GM19193 (cell line): ENCODE data around the gene ST8SIA5.

Source experiments
- POLR2A ChIP-seq: IDR thresholded peaks from 4 replicates; pipeline ENCODE4 v1.6.1; 2011; ENCODE audit not compliant: insufficient read depth, insufficient read length; ENCODE audit errors: extremely low read depth

ST8SIA5 gene, protein sequence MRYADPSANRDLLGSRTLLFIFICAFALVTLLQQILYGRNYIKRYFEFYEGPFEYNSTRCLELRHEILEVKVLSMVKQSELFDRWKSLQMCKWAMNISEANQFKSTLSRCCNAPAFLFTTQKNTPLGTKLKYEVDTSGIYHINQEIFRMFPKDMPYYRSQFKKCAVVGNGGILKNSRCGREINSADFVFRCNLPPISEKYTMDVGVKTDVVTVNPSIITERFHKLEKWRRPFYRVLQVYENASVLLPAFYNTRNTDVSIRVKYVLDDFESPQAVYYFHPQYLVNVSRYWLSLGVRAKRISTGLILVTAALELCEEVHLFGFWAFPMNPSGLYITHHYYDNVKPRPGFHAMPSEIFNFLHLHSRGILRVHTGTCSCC

GRCh38 chr18:46756559-46757201 is at the start of gene ST8SIA5:
ST8SIA5 (minus strand) TSS chr18:46757053; CDS start chr18:46756508, 545 bp downstream.
- no peak for TF ChIP-seq POLR2A

- TF ChIP-seq POLR2A: no peak
Observed at GRCh38 chr18:46794607-46795006, 37.8 kb upstream of the ST8SIA5 start.

DNA sequence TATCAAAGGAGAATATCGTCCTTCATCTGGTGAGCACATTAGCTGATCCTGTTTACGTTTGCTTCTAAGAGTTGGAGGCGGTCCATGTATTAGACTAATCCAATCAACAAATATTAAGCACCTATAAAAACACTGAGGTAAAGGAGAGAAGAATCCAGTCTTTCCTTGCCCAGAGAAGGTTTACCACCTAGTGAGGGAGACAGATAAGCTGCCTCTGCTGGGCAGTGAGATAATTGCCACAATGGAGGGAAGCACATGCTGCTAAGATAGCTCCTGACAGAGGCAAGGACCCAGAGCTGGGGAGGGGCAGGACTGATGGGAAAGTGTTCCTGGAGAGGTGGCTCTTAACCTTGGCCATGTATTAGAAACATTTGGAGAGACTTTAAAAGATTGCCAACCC is 36.7 kb upstream of the ST8SIA5 start:
- TF ChIP-seq POLR2A: no peak

- TF ChIP-seq POLR2A: no peak
Observed at GRCh38 chr18:46789088-46789487, 32.2 kb upstream of the ST8SIA5 start.

- no peak for TF ChIP-seq POLR2A
Observed at GRCh38 chr18:46787674-46788073, 30.8 kb upstream of the ST8SIA5 start.

- TF ChIP-seq POLR2A: no peak
Observed at GRCh38 chr18:46772357-46772756, 15.5 kb upstream of the ST8SIA5 start.

DNA sequence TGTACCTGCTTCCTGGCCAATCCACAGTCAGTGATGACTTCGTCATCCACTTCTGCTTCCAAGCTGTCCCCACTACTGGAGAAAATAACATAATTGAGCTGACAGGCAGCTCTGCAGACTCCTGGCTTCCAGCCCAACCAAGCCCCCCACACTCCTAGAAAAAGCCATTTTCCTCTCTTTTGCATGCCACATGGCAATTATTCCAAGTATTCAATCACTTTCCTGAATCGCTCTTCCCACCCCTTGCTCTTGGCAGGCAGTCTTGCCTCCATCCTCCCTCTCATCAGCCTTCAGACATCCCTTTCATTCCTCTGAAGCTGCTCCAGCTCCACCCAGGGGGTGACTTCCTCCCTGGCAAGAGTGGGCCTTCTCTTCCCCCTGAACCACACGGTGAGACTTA is 14.3 kb upstream of the ST8SIA5 start:
- no peak for TF ChIP-seq POLR2A

DNA sequence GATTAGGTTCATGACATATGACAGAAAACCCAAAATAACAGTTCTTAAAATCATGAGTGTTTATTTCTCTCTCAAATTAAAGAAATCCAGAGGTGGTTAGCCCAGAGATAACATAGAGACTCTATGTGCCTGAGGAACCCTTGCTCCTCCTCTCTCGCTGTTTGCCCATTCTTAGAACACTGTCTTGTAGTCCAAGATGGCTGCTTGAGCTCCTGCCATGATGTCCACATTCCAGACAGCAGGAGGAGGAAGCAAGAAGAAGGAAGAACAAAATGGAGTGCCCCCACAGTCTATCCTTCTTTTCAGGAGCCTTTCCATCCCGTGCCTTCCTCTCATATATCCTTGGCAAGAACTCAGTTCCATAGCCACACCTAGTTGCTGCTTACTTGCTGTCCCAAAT is 13.9 kb upstream of the ST8SIA5 start:
- no peak for TF ChIP-seq POLR2A

DNA sequence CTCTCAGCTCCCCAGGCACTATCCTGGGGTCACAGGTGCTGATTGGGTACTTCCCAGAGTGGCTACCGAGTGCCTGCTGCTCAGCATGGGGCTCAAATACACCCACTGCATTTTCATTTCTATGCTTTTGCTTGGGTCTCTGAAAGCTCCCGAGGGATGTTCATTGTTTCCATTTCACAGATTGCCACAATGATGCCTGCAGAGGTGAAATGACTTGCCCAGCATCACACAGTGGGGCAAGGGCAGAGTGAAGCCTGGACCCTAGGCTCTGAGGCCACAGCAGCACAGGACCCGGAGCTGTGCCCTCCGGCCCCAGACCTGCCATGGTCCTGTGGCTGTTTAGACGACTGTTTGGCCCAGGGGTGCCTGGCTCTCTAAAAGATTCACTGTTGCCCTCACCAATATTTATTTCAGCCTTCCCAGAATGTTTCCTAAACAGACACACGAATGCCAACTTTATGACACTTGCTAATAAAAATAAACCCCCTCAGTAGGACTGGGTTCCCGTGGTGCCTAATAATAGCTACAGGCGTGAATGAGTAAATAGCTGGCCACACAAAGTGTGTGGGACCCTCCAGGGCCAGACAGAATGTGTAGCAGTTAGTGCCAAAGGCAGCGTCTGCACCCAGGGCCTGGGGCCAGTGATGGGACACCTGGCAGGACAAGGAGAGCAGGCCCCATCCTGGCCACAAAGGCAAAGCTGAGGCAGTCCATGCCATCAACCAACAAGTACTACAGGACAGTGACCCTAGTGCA is 11.5 kb upstream of the ST8SIA5 start:
- no peak for TF ChIP-seq POLR2A

DNA sequence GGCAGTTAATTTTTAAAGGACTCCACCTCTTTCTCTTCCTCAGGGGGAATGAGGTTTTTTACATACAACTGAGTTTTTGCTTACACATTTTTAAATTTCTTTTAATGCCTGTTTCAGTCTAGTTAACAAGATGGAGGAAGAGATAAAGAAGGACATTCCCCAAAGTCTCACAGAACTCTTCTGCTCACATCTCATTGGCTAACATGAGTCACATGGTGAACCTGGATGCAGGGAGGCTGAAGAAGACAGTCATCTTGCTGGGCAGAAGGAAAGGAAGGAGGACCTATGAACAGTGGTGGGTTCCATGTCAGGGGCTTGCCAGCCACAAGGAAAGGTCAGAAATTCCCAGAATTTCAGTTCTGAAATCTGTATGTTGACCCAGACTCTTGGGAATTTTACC is 10.4 kb upstream of the ST8SIA5 start:
- TF ChIP-seq POLR2A: no peak

GRCh38 chr18:46764586-46764985 is 7.7 kb upstream of the ST8SIA5 start:
- no peak for TF ChIP-seq POLR2A

DNA sequence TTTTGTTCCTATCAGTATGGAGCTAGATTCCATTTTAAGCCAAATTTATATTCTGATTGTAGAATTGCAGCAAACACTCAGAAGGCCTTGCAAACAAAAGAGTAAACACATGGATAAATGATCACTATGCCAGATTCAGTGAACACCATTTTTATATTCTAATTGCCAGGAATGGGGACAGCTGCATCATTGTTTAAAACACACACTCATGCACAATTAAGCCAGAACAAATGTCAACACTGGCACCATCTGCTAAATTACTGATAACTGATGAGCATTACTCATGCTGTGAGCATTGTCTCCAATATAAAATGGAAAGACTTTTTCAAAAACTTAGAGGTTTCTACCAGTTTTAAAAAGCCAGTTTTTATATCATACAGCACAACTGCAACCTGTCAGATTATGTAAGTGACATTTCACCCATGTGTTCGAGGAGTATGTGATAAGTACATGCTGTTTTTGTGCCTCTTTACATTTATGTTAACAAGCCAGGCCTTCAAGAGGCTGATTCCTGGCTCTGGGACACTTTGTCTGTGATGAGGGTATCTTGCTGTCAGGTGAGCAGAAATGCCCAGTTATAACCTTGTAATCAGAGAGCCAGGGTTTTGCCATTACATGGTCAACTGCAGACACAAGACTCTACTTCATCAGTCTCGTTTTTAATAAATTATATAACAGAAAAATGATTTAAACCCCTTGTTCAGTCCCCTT is 4.4 kb upstream of the ST8SIA5 start:
- TF ChIP-seq POLR2A: no peak

DNA sequence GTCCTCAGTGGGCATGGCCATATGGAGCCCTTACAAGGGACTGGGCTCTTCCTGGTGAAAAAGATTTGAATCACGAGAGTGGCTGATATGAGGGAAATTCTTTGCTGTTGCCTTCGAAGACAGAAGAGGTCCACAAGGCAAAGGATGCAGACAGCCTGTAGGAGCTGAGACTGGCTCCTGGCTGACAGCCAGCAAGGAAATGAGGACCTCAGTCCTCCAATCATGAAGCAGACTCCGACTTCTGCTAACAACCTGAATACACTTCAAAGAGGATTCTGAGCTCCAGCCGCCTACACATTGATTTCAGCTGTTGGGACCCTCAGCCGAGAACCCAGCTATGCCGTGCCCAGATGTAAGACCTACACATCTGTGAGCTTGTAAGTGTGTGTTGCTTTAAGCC is 3.0 kb upstream of the ST8SIA5 start:
- no peak for TF ChIP-seq POLR2A

DNA sequence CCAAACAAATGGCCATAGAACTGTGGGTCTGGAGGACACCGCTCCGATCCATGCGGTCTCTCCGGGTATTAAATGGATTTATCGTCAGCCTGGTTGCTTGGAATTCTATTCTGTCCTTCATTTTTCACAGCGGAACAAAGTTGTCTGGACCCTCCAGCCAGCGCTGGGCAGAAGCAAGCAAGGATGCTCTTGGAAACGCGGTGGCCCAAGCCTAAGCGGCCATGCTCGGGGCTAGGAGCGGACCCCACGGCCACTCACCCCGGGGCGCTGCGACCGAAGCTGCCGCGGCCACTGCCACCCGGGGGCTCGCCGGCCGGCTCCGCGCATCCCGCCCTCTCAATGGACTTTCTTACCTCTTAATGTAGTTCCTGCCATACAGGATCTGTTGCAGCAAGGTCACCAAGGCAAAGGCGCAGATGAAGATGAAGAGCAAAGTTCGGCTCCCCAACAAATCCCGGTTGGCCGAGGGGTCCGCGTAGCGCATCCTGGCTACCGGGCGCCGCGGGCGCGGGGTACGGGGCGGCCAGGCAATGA is 761 bp downstream of the ST8SIA5 start:
- no peak for TF ChIP-seq POLR2A
